Glomerular endothelial cell (primary cell): Measurements from ENCODE around the gene MT1G. TPM values are rescaled to one million over a fixed set of nuclear protein-coding genes. Genes with fewer than 3 reads are reported as not detected.
"Not testable (repeated sequence)": the region's sequence is repeated elsewhere in the genome, so short reads cannot be mapped to it uniquely, and the experiment has no call there.

Experiments
- DNase-seq: peaks from one replicate; pipeline ENCODE4 v3.0.0-alpha.2; 2011; ENCODE audit warnings: low read depth, low spot score; ENCODE audit errors: extremely low read depth
- total RNA-seq: library from RNA; depleted of rRNA; stranded (reverse); fragments of >200 nt; gene quantifications from 2 replicates; pipeline ENCODE4 v1.2.3, GENCODE V29; 2015

Gene MT1G
- not detected in 2 replicates for total RNA-seq

GRCh38 chr16:56667581-56668571, at the start of gene MT1G:
Gene MT1G (minus strand): TSS chr16:56668065. CDS start chr16:56667993, 72 bp downstream.
- DNase-seq, result no peak

GRCh38 chr16:56717532-56717931, 49.7 kb upstream of the MT1G start:
- DNase-seq, result not testable (repeated sequence)

GRCh38 chr16:56716761-56717160, 48.9 kb upstream of the MT1G start:
- no peak for DNase-seq

- DNase-seq, result no peak
Observed at GRCh38 chr16:56715126-56715525, 47.3 kb upstream of the MT1G start.

GRCh38 chr16:56713794-56714193, 45.9 kb upstream of the MT1G start:
- no peak for DNase-seq

GRCh38 chr16:56711862-56712261, 44.0 kb upstream of the MT1G start:
- DNase-seq, result no peak

- DNase-seq, result no peak
Observed at GRCh38 chr16:56710181-56710737, 42.4 kb upstream of the MT1G start.

- DNase-seq, result no peak
Observed at GRCh38 chr16:56709443-56710040, 41.7 kb upstream of the MT1G start.

- no peak for DNase-seq
Observed at GRCh38 chr16:56708525-56709442, 40.9 kb upstream of the MT1G start.

GRCh38 chr16:56702836-56703235, 35.0 kb upstream of the MT1G start:
- DNase-seq, result no peak

- DNase-seq, result no peak
Observed at GRCh38 chr16:56701534-56701933, 33.7 kb upstream of the MT1G start.

- DNase-seq, result no peak
Observed at GRCh38 chr16:56700631-56701030, 32.8 kb upstream of the MT1G start.

GRCh38 chr16:56700195-56700594, 32.3 kb upstream of the MT1G start:
- DNase-seq, result no peak

- no peak for DNase-seq
Observed at GRCh38 chr16:56697456-56698155, 29.7 kb upstream of the MT1G start.

GRCh38 chr16:56695246-56695645, 27.4 kb upstream of the MT1G start:
- no peak for DNase-seq

GRCh38 chr16:56691885-56692284, 24.0 kb upstream of the MT1G start:
- no peak for DNase-seq

- no peak for DNase-seq
Observed at GRCh38 chr16:56690420-56691122, 22.7 kb upstream of the MT1G start.

- DNase-seq, result no peak
Observed at GRCh38 chr16:56689171-56689570, 21.3 kb upstream of the MT1G start.

- no peak for DNase-seq
Observed at GRCh38 chr16:56688762-56689161, 20.9 kb upstream of the MT1G start.
